Measurements from ENCODE around the gene CYB561.

CYB561 gene

GRCh38 chr17:63431939-63432804 lies 13.9 kb downstream of the CYB561 start:
- FAIRE-seq, result no peak

GRCh38 chr17:63431618-63431938 lies 14.5 kb downstream of the CYB561 start:
- FAIRE-seq, result no peak

GRCh38 chr17:63430223-63430622 lies 15.9 kb downstream of the CYB561 start:
- no peak for FAIRE-seq

GRCh38 chr17:63429766-63430165 lies 16.3 kb downstream of the CYB561 start:
- no peak for FAIRE-seq

- no peak for FAIRE-seq
Observed at GRCh38 chr17:63426917-63427308, 19.2 kb downstream of the CYB561 start.

- no peak for FAIRE-seq
Observed at GRCh38 chr17:63426041-63426916, 19.8 kb downstream of the CYB561 start.

- no peak for FAIRE-seq
Observed at GRCh38 chr17:63425483-63425882, 20.6 kb downstream of the CYB561 start.

GRCh38 chr17:63423963-63424362 lies 22.1 kb downstream of the CYB561 start:
- no peak for FAIRE-seq

GRCh38 chr17:63423251-63423950 lies 22.7 kb downstream of the CYB561 start:
- FAIRE-seq, result no peak

GRCh38 chr17:63421681-63422645 lies 24.1 kb downstream of the CYB561 start:
- FAIRE-seq, result no peak

- FAIRE-seq, result no peak
Observed at GRCh38 chr17:63420868-63421680, 25.0 kb downstream of the CYB561 start.

GRCh38 chr17:63419949-63420867 lies 25.9 kb downstream of the CYB561 start:
- no peak for FAIRE-seq

- FAIRE-seq, result no peak
Observed at GRCh38 chr17:63419398-63419797, 26.7 kb downstream of the CYB561 start.

- no peak for FAIRE-seq
Observed at GRCh38 chr17:63418540-63418939, 27.6 kb downstream of the CYB561 start.

- no peak for FAIRE-seq
Observed at GRCh38 chr17:63414222-63414621, 31.9 kb downstream of the CYB561 start.

GRCh38 chr17:63413128-63413527 lies 33.0 kb downstream of the CYB561 start:
- no peak for FAIRE-seq

- no peak for FAIRE-seq
Observed at GRCh38 chr17:63412234-63412633, 33.9 kb downstream of the CYB561 start.

- FAIRE-seq, result no peak
Observed at GRCh38 chr17:63407741-63408330, 38.3 kb downstream of the CYB561 start.

- no peak for FAIRE-seq
Observed at GRCh38 chr17:63406689-63407330, 39.3 kb downstream of the CYB561 start.
